Fibroblast of mammary gland (primary cell): ENCODE results near the gene REXO1.
A peak's percentile ranks its signal among the peaks of the same experiment; 100 is the strongest.
"Not testable (repeated sequence)": the region's sequence is repeated elsewhere in the genome, so short reads cannot be mapped to it uniquely, and the experiment has no call there.

ENCODE experiments used
- DNase-seq: peaks from one replicate; pipeline ENCODE4 v3.0.0-alpha.2; 2010; ENCODE audit warnings: low read depth
- H3K4me3 ChIP-seq: 2 replicates; pipeline ENCODE4 v1.5.1; 2011; ENCODE audit warnings: low read depth, mild to moderate bottlenecking, low read length, moderate library complexity; ENCODE audit not compliant: control insufficient read depth
- TF ChIP-seq, protein P1 (sequence below): conservative IDR thresholded peaks from 2 replicates; pipeline ENCODE4 v1.5.1; 2011; ENCODE audit warnings: low read depth, low read length, inconsistent platforms; ENCODE audit not compliant: control insufficient read depth, insufficient read depth

Gene REXO1

DNA sequence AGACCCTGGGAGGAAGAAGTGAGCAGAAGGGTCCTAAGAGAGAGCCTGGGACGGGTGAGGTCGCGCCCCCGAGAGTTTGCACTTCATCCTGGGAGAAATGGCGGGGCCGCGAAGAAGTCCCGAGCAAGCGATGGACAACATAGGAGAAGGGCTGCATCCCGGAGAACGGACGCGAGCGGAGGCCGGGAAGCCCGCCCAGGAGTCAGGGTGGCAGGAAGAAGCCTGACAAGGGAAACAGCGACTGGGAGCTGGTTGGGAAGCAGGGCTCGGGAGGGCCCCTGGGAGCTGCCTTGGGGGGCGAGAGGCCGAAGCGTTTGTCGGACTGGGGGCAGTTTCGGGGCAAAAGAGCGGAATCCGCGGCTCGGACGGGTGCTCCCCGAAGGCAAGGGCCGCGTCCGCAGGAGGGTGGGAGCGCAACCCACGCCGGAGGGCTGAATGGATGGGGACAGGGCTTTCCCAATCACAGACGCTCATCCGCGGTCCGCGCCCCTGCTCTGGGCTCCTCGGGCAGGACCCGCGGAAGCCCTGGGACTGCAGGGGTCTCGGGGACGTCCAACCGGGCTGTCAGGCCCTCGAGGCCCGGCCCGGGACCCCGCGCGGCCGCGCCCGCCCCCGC, 36.5 kb upstream of the REXO1 start:
- H3K4me3 ChIP-seq, result peak overlapping the region; percentile 85
- TF ChIP-seq, protein P1, sequence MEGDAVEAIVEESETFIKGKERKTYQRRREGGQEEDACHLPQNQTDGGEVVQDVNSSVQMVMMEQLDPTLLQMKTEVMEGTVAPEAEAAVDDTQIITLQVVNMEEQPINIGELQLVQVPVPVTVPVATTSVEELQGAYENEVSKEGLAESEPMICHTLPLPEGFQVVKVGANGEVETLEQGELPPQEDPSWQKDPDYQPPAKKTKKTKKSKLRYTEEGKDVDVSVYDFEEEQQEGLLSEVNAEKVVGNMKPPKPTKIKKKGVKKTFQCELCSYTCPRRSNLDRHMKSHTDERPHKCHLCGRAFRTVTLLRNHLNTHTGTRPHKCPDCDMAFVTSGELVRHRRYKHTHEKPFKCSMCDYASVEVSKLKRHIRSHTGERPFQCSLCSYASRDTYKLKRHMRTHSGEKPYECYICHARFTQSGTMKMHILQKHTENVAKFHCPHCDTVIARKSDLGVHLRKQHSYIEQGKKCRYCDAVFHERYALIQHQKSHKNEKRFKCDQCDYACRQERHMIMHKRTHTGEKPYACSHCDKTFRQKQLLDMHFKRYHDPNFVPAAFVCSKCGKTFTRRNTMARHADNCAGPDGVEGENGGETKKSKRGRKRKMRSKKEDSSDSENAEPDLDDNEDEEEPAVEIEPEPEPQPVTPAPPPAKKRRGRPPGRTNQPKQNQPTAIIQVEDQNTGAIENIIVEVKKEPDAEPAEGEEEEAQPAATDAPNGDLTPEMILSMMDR, result no peak
- DNase-seq, result no peak

DNA sequence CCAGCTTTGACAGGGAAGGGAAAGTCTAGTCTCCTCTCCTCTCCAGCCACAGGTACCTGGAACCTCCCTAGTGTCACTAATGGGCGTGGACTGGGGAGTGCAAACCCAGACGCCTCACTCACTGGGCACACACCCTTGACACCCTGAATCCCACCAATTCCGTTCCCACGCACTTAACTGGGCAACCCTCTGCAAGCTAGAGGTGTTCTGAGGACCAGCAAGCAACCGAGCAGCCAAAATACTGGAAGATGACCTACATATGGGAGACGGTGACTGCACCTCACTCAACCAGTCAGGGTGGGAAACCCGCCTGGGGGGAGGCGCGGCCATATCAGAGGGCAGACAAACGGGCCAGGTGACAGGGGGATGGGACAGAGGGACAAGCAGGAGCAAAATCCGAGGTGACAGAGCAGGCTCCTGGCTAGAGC, 36.0 kb upstream of the REXO1 start:
- peak overlapping the region; percentile 85 for H3K4me3 ChIP-seq
- TF ChIP-seq, protein P1, result no peak
- no peak for DNase-seq

DNA sequence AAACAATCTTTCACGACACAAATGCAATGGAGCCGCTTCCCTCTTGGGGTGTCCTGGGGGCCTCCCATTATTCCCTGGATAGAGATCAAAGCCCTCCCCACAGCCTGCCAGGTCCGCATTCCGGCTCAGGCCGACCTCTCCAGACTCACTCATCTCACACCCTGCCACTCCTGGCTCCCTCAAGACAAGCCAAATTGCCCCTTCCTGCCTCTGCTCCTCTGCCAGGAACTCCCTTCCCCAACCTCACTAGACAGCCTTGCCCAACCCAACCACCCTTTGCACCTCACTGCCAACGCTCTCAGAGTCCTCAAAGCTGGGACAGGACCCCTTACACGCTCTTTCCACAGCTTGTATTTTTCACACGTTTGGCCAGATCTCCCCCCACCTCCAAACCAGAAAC, 35.5 kb upstream of the REXO1 start:
- peak overlapping the region; percentile 85 for H3K4me3 ChIP-seq
- TF ChIP-seq, protein P1, result no peak
- DNase-seq, result no peak

DNA sequence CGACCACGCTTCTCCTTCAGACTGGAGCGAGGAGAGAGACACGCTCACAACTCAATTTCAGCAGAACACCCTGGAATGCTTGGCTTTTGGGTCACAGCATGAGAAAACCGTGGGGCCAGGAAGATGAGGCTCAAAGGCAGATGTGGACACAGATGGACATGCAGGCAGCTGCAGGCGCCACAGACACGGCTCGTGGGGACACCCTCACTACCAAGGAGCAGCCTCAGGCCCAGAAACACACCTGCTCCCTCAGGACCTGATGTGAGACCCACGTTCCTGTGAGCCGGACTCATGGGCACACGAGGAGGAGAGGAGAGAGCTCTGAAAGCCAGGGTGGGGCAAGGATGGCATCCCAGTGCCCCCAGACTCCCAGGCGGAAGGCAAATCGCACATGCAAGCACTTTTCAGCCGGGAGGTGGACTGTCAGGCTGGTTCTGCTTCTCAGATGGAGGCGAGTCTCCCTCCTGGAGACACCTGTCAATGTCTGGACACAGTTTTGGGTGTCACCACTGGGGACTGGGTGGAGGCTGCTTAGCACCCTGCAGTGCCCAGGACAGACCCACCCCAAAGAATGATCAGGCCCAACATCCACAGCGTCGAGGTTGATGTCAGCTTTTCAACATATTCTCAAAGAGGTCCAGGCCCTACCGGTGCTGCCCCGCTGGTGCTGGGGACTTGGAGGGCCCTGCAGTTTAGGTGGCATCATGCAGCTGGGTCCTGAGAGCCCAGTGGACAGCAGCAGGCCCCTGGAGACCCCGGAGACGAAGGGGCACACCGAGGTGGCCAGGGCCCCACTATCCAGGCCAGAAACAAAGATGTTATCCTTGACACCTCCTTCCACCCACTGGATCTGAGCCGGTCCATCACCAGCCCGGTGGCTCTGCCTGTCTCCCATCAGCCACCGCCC, 34.8 kb upstream of the REXO1 start:
- H3K4me3 ChIP-seq, result peak overlapping the region; percentile 85
- TF ChIP-seq, protein P1, result no peak

DNA sequence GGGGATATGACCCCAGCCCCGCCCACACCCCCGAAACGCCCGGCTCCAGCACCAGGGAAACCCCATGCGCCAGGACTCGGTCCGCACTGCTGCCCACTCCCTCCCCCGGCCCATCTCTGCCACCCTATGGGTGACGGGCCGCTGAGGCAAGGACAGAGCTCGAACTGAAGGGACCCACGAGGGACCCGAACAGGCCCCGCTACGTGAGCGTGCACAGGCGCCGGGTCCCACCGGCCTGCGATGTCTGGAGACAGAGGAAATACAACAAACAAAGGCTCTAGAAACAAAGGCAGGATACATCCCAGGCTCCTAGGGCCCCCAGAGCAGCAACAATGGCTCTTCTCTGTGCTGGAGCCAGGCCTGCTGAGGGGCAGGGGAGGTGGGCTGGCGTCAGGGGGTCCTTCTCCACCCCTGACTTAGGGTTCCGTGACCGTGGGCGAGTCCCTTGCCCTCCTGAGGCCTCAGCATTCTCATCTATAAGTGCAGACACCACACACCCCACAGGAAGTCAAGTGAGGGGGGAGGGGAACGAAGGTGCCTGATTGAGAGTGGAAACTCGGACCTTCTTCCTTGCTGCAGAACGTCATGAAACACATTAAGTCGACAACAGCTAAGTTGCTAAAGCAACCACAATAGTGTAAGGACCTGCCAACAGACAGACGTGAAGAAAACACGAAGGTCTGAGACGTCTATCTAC, 34.0 kb upstream of the REXO1 start:
- H3K4me3 ChIP-seq, result no peak overlapping the region
- TF ChIP-seq, protein P1, result no peak
- no peak for DNase-seq

More for the DNA sequence above, 34.8 kb upstream of the REXO1 start:
- DNase-seq, result no peak

DNA sequence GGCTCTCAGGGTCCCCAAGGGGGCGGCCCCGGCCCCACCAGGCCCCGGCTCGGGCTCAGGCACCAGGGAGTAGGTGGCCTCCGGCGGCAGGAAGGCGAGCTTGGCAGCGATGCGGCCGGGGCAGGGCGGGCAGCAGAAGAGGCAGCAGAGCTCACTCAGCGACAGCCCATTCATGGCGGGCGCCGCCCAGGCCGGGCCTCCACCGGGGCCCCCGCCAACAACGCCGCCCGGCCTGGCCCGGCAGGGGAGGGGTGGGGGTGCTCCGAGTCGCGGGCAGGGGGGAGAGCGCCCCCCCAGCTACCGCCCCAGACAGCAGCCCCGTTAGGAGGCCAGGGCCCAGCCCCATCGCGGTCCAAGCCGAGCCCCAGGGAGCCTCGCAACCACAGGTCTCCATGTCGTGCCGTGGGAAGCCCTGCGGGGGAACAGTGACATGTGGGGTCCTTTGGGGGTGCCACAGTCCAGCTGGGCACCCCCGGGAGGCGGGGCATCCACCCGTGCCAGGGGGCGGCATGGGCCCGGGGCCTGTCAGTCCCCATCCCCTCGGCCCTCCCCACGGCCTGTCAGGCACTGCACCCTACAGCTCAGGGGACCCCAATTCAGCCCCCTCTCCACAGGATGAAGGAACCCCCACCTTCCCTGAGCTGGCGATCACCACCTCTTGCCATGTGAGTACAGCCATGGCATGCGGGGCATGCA, 33.3 kb upstream of the REXO1 start:
- H3K4me3 ChIP-seq, DNase-seq: not testable (repeated sequence)
